Measurements from ENCODE around the gene RPS6KA3.
A peak's percentile ranks its signal among the peaks of the same experiment; 100 is the strongest.

The RPS6KA3 gene
- 233 to 316 (median 252) reads per million in 4 experiments for total RNA-seq

DNA sequence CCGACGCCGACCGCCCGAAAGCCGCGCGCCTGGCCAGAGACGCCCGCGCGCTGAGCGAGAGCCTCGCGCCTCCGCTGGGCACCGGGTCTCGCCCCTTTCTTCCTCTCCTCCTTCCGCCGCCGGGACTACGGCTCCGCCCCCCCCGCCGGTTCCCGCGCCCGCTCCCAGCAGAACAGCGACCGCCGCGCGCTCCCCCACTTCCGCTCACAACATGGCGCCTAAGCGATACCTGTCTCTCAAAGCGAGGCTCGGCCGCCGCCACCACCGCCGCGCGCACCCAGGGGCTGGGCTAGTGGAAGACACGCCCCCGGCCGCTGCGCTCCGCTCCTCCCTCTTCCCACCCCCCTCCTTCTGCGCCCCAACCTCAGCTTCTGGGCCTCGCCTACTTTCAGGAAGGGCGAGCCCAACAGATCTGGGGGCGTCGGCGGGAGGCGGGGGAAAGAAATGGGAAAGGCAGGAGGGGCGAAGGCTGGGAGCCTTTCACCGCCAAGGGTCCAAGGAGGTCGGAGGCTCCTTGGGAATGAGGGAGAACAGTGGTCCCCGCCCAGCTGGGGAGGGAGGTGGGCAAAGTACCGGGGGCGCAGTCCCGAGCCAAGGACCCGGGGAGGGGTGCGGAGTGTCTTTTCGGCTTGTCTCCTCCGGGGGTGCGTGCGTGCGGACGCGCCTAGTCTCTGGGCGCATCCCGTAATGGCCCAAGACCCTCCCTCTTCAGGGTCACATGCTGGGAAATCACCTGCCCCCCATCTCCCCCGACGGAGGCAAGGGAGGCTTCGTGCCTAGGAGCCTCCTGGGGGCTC is at the start of gene RPS6KA3:
TSS of gene RPS6KA3 (minus strand) at position 100 of the 797 bp plus-strand sequence. CDS start 277 bp downstream, outside the sequence.
- DNase-seq = peak; percentile 86

DNA sequence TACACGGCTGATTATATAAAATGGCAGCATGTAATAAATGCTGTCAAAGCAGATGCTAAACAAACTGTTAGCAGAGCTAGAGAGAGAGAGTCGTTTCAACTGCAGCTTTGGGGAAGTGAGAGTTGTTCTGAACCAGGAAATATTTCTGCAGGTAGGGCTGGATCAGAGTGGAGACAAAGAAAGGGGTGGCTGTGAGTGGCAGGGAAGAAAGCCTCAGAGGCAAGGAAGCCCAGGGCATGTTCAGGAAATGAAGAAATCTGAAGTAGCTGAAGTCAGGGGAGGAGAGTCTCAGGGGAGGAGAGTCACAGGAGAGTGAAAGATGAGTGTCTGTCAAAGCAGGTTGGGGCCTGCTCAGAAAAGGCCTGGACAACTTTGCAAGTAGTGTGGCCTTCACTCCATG is 48.4 kb upstream of the RPS6KA3 start:
- DNase-seq = no peak

DNA sequence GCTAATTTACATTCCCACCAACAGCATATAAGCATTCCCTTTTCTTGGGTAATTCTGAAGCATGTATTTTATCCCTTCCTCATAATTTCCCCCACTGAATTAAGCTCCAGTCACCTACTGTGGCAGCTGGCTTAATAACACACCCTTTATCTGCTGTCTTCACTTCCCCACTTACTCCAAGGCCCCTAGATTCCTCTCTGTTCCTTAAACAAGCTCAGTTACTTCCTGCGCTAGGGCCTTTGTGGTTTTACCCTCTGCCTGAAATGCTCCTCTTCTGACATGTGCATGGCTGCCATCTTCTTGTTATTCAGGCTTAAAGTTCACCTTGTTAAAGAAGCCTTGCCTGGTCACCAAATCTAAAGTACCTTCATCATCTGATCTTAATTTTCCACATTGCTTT is 47.2 kb upstream of the RPS6KA3 start:
- DNase-seq = no peak

DNA sequence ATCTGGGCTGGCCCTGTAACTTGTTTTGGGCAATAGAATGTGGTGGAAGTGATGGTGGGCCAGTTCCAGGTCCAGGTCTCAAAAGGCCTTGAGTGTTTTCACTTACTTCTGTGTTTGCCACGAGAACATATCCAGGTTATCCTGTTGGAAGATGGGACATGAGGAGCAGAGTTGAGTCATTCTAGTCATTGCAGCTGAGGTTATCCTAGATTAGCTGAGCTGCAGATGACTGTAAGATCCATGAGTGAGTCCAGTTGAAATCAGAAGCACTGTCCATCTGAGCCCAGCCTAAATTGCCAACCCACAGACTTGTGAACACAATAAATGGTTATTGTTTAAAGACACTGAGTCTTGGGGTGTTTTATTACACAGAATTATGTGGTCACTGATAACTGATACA is 45.3 kb upstream of the RPS6KA3 start:
- DNase-seq = no peak

DNA sequence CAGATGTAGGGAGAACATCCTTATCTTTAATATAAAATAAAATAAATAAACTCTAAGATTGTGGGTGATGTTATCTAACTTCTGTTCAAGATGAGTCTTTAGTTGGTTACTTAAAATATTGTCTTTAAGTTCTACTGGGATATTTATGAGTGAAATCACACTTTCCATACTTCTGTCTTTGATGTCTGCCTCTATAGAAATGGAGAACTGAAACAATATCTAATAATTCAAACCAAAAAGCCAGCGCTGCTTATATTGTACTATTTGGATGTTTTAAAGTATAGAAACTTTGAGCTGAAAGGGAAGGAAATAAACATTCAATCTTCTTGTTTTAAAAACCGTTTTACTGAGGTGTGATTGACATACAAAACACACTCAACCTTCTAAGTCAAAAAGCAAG is 44.8 kb upstream of the RPS6KA3 start:
- no peak for DNase-seq

DNA sequence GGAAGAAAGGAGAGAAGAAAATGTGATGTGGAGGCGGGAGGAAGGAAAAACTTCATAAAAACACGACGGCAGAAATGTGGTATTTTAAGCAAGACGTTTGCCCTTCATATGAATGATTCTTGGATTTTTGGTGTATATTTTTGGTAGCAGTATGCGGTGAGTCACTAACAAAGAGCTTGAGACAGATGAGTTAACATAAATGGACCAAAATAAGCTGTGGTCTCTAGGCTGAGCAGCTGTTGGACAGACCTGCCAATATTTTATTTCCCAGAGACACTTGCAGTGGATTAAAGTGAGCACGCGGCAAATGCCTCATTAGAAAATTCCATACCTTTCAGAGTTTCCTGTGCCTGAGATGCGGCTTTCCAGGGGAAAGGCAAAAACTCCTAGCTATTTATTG is 43.1 kb upstream of the RPS6KA3 start:
- no peak for DNase-seq

DNA sequence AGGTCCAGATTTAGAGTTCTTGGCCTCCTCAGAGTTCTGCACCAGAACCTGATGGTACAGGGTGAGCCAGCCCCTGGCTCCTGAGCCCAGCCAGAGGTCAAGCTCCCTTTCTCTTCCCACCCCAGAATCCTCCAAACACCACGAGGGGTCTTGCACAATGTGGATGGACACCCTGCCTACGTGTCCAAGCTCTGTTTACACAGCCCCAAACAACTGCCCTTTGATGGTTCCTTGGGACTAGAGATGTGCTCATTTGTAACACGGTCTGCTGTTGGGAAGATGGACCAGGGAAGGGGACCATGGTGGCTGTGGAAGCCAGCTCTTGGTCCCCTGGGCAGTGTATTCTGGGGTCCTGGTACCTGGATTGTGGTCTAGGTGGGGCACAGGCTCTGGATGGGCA is 40.0 kb upstream of the RPS6KA3 start:
- DNase-seq = no peak

DNA sequence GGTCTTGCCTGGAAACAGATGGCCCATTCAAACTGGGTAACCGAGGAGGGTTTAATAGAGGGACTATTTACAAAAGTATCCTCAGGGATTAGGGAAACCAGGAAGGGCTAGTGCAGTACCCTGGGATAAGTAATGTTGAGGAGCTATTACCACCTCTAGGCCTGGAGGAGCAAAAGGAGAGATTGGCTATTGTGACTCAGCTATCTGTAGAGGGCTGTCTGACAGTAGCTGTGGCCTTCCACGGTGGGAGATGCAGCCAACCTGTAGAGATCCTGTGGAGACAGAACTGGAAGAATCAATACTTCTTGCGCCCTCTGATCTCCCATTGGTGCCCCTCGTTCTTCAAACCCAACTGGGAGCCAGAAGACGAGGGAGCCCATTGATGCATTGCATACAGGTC is 34.1 kb upstream of the RPS6KA3 start:
- no peak for DNase-seq

DNA sequence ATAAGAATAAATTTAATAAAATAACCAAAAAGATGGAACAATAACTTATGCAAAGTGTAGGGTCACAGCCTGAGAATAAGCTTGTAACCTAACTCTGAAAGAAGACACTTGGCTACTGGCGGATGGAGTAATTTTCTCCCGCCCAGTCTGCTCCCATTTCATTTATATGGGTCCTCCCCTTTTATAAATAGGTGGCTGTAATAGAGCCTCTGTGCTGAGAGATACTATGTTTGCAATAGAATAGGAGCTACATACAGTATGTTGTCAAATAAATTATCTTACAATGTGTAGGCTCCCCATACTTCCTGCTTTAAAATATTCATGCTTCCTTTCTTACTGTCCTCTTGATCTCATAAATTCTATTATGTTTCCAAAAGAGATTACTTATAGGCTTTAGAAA is 28.2 kb upstream of the RPS6KA3 start:
- DNase-seq = no peak

DNA sequence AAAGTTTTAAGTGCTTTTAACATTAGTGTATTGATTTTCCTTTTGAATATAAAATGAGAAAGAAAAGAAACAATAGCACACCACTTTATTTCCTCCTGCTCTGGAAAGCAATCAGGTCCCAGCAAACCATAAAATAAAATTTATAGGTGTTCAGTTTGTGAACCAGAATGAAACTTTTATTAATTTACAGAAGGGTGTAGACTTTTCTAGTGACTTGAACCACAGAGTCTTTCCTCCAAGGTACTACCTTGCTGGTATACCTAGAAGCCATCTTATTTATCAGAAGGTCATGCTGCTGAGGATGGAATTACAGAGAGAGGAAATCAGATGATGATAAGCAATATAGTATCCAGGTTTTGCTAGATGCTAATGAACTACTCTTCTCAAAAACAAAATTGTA is 27.6 kb upstream of the RPS6KA3 start:
- DNase-seq = no peak

DNA sequence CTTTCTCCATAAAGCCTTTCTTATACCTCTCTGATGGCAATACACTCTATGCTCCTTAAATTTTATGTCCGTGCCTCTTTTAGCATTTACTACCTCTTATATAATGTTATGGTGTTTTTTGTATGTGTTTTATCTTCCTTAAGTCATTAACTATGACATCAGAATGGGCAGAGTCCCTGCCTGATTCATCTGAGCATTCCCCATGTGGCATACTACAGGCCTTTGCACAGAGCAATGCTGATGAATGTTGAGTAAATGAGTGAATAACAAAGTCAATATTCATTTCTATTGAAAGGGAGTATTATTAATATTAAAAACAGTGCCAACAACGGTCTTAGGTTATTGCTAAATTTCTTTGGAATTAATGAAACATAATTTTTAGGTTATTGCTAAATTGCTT is 18.8 kb upstream of the RPS6KA3 start:
- no peak for DNase-seq

DNA sequence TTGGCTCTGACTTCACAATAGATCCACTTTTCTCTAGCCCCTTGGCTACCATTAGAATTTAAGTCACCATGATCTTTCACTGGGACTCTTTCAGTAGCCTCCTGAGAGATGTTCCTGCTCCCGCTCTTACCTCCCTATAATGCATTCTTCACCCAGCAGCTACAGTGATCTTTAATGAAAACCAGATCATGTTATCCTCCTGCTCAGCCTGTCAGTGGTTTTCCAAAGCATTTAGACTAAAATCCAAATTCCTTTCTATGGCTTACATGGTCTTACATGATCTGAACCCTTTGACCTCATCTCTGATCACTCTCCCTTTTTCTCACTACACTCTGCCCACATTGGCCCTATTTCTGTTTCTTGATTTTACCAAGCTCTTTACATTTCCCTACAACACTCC is 18.3 kb upstream of the RPS6KA3 start:
- no peak for DNase-seq

DNA sequence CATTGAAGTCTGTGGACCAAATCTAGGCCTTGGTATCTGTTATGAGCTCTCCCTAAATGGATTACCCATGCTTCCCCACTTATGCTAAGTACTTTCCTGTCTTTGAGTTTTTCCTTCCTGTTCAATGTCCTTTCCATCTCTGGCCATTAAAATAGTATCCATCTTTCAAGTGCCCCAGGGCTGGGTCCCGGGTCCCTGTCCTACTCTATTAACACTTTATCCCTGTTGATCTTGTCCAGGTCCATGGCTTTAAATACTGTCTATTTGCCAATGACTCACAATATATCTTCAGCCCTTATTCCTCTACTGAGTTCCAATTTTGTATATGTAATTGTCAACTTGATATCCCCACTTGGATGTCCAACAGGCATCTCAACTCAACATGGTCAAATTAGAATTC is 17.7 kb upstream of the RPS6KA3 start:
- DNase-seq = no peak

DNA sequence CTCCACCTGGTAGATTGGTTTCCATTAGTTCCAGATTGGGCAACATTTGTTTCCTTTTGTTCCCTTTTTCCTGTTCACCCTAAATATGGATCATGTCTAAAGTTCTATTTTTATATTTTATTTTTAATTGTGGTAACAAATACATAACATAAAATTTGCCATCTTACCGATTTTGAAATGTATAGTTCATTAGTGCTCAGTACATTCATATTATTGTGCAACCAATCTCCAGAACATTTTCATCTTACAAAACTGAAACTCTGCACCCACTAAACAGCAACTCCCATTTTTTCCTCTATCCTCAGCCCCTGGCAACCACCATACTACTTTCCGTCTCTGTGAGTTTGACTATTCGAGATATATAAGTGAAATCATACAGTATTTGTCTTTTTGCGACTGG is 14.2 kb upstream of the RPS6KA3 start:
- no peak for DNase-seq

DNA sequence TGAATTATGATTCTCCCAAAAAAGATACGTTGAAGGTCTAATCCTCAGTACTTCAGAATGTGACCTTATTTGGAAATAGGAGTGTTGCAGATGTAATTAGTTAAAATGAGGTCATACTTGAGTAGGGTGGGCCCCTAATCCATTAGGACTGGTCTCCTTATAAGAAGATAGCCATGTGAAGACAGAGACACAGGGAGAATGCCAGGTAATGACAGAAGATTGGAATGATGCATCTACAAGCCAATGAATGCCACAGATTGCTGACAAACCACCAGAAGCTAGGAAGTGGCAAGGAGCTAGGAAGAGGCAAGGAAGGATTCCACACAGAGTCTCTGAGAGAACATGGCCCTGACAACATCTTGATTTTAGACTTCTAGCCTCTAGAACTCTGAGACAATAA is 7.4 kb upstream of the RPS6KA3 start:
- DNase-seq = no peak

DNA sequence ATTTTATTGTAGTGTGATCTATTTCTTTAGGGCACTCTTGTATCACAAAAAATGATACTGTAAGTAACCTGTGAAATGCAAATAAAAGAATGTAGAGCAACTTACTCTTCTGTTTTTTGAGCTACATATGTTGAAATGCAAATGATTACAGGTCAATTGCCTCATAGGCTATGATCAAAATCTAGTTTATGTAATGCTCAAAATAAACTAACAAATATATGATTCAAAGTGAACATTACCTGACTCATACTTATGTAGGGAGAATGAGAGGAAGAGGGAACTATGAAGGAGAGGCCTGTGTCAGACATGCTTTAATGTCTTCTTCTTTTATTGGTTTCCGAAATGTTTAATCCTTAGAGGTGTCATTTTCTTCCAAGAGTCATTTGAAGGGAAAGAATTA is 5.0 kb upstream of the RPS6KA3 start:
- no peak for DNase-seq

DNA sequence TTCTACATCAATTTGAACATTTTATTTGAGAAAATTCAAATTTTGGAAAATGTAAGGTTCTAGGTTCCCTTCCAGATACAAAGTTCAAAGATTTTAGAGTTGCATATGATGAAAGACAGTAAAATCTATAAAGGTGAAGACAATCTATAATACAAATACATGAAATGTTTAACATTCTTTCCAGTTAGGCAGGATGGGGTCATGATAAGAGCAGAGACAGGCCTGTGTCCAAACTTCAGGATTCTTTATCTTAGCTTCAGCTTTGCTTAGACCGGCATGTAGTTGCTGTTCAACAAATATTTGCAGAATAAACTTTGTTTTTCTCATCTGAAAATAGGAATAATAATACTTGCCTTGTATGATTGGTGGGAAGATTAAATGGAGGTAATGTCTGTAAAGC is 4.5 kb upstream of the RPS6KA3 start:
- no peak for DNase-seq

DNA sequence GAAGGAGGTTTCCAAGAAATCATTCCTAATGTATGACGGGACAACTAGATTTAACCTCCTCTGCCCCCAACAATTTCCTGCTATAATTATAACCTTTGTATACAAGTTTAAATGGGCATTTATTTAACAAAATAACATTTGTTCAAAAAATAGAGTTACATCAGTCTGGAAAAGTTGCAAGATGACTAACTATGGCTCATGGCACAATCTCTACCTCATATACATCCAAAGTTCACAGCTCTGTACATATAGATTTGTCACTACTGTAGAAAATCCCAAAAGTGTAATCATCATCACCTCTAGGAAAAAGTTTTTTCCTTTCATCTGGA is 3.8 kb upstream of the RPS6KA3 start:
- no peak for DNase-seq

DNA sequence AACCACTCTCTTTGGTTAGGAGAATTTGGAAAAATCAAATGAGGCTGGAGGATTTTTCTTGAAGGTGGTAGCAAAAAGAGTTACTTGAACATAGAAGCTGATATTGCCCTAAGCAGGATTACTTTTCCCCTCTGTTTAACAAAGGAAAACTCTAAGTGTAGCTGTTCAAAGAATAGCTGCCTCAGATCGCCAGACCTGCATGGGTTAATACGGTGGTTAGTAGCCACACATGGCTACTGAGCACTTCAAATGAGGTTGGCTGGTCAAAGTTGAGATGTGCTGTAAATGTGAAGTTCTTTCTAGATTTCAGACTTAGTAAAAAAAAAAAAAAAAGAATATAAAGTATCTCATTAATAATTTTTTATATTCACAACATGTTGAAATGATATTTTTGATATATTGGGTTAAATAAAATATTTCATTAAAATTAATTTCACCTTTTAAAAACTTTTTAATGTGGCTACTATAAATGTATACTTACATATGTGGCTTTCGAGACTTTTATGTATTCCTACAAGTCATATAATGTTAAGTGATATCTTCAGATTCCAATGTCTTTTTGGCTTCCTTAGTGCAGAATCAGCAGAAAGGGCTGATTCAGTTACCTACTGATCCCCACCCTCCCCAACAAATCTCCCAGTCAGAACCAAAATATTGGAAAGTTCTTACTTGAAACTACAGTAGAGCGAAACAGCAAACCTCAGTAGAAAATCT is 3.3 kb upstream of the RPS6KA3 start:
- DNase-seq = no peak

DNA sequence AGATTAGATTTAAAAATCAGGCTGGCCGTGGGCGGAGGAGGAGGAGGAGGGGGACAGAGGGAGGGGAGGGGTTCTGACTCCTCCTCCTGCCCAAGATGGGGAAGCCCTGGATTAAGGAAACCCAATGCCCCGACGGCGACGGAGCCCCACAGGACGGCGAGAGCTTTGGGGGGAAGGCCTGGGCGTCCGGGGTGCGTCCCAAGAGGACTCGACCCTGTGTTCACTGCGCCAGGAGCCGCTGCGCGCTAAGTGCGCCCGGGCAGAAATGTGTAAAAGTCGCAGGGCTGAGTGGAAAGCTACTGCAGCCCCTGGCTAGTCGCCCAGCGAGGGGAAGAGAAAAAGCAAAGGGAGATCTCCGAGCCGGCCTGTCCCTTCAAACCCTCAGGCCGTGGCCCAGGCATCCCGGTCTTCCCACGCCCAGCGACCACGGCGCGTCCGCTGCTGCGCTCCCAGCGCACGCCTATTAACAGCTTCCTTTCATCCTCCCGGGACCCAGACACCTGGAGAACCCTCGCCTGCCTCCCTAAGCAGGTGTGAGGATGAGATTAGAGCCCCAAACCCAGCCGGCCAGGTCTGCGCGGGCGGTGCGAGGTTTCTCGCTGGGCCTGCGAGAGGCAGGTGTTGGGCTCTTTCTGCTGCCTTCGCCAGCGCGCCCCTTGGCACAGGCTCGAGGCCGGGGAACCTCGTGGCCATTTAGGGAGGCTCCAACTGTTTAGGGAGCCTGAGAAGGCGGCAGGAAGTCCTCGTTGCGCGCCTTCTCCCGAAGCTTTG is 1.4 kb upstream of the RPS6KA3 start:
- DNase-seq = peak; percentile 1

DNA sequence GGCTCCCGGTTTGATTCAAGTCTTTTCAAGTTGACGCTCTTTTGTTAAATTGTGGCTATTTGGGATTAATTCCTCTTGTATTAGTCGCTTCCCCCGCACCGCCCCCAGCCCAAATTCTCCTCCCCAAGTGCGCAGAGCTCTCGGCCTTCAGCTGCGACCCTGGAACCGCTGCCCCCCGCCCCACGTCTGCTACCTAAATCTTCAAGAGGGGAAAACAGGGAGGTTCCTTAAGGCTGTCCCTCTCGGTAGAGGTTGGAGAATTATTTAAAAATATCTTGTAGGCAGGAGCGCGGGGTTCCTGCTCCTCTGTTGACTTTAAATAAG is 860 bp upstream of the RPS6KA3 start:
- no peak for DNase-seq

DNA sequence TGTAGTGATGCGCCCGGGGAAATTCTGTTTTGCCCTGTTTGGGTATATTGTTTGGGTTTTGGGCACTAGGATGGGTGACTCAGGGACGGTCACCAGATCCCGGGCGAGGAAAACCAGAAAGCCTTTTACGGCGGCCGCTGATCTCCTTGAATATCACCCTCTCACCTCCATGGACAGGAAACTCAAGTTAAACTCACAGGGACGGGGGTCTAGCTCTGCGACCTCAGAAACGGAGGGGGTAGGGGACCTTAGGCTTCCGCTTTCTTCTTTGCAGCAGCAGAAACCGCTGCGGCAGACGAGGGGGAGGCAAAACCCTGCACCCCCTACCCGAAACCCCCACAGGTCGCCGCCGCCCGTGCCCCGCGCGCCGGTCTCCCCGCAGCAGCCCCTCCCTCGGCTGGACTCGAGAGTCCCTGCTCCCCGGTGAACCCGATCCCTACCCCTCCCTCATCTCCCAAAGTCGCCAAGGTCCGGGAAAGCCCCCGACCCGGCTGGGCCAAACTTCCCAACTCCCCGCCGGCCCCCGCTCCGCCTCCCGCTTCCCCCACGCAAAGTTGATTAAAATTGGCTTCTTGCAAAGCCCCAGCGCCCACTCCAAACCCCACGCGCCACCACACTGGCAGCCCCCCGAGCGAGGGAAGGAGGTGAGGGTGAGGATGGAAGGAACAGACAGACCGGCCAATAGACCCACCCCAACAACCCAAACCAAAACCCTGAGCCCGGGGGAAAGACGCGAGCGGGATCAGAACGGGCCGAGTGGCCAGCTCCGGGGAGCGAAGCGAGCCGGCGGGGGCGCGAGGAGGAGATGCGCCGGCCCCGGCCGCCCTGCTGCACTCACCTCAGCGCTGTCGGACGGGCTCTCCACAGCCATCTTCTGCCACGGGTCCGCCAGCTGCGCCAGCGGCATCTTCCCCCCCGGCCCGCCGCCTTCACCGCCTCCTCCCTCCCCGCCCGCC is 705 bp downstream of the RPS6KA3 start:
- peak; percentile 5 for DNase-seq

DNA sequence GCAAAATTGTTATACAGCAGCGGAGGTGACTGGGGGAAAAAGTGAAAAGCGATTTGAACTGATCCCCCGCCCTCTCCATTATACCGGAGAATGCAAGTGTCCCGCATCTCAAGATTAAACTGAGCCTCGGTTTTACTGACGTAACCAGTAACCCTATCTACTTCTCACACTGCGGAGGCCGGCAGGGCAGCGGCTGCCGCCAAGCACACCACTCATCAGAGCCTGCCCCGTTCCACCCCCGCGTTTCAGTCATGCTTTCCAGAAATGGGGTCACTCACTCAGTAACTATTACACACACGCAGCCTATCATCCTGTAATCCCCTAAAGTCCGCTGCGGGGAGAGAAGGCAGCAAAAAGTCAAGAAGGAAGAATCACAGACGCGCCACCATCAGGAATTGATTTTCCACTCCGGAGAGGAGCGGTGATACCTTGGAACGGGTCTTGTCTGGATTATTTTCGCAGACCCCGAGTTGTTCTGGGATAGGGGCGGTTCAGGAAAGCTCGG is 1.4 kb downstream of the RPS6KA3 start:
- peak; percentile 11 for DNase-seq
